Osteocyte (in vitro differentiated cells): ENCODE data around the gene NR2C2AP. TPM values are rescaled to one million over a fixed set of nuclear protein-coding genes. Genes with fewer than 3 reads are reported as not detected.

Experiments
- DNase-seq: peaks from one replicate; pipeline ENCODE4 v3.0.0; 2021; ENCODE audit warnings: mixed read lengths; ENCODE audit not compliant: unreplicated experiment; ENCODE audit errors: extremely low spot score
- H3K27ac Mint-ChIP-seq: one replicate; pipeline ENCODE4 v1.8.0; 2021; ENCODE audit warnings: mild to moderate bottlenecking, mixed read lengths; ENCODE audit not compliant: unreplicated experiment
- H3K27me3 Mint-ChIP-seq: one replicate; pipeline ENCODE4 v1.8.0; 2021; ENCODE audit warnings: mixed read lengths; ENCODE audit not compliant: unreplicated experiment
- H3K36me3 Mint-ChIP-seq: one replicate; pipeline ENCODE4 v1.8.0; 2021; ENCODE audit warnings: mixed read lengths; ENCODE audit not compliant: unreplicated experiment
- H3K4me1 Mint-ChIP-seq: one replicate; pipeline ENCODE4 v1.8.0; 2021; ENCODE audit warnings: mixed read lengths; ENCODE audit not compliant: unreplicated experiment
- H3K4me3 Mint-ChIP-seq: one replicate; pipeline ENCODE4 v1.8.0; 2021; ENCODE audit warnings: mild to moderate bottlenecking, moderate library complexity, mixed read lengths; ENCODE audit not compliant: unreplicated experiment
- H3K9me3 Mint-ChIP-seq: one replicate; pipeline ENCODE4 v1.8.0; 2021; ENCODE audit warnings: mixed read lengths; ENCODE audit not compliant: unreplicated experiment
- CTCF ChIP-seq: fragments of 200-600 bp; sonication (generic); IDR thresholded peaks from 2 replicates; pipeline ENCODE4 v1.5.0; 2021; ENCODE audit warnings: antibody characterized with exemption, mild to moderate bottlenecking, moderate library complexity
- total RNA-seq: library from RNA; stranded (reverse); gene quantifications from 2 replicates; pipeline ENCODE4 v1.2.1, GENCODE V29; 2021

Gene NR2C2AP
- total RNA-seq, 1 donor from 2014 or later: 11.6 TPM

DNA sequence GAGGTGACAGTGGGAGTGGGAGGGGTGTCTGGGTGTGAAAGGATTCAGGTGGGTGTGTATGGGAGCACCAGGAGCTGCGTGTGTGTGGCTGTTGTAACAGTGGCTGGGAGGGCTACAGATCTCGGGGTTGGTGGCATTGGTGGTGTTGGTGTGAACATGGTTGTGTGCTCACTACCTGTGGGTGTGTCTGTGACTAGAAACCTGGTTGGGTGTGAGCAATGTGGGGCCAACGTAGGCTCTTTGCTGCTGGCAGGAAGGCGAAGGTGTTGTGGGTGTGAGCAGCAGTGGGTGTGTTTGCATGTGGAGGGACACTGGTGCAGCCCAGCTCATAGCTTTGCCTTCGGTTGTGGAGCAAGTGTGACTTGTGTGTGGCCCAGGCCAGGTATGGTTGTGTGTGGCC is 3.7 kb upstream of the NR2C2AP start:
- Mint-ChIP-seq H3K9me3 (no peaks in the 10 kb centered on the region), H3K36me3 (no peaks in the 10 kb centered on the region), H3K4me1 (peaks cover 13% of the 10 kb centered on the region), H3K4me3 (no peak overlapping the region), H3K27ac (no peak overlapping the region), H3K27me3 (peaks cover 16% of the 10 kb centered on the region)
- TF ChIP-seq CTCF: no peak
- no peak for DNase-seq

- TF ChIP-seq CTCF: no peak
- no peak for DNase-seq
- Mint-ChIP-seq H3K27ac (no peak overlapping the region), H3K9me3 (no peaks in the 10 kb centered on the region), H3K4me3 (peak overlapping the region; percentile 10), H3K4me1 (peaks cover 13% of the 10 kb centered on the region), H3K36me3 (no peaks in the 10 kb centered on the region), H3K27me3 (peaks cover 9% of the 10 kb centered on the region)
These were observed 2.5 kb upstream of the NR2C2AP start for GRCh38 chr19:19205416-19206410.

GRCh38 chr19:19204181-19204580 is 967 bp upstream of the NR2C2AP start:
- Mint-ChIP-seq H3K4me1 (peaks cover 13% of the 10 kb centered on the region), H3K9me3 (no peaks in the 10 kb centered on the region), H3K27me3 (peaks cover 7% of the 10 kb centered on the region), H3K36me3 (peaks cover 3% of the 10 kb centered on the region), H3K27ac (no peak overlapping the region), H3K4me3 (peak overlapping the region; percentile 90)
- DNase-seq: no peak
- TF ChIP-seq CTCF: no peak

DNA sequence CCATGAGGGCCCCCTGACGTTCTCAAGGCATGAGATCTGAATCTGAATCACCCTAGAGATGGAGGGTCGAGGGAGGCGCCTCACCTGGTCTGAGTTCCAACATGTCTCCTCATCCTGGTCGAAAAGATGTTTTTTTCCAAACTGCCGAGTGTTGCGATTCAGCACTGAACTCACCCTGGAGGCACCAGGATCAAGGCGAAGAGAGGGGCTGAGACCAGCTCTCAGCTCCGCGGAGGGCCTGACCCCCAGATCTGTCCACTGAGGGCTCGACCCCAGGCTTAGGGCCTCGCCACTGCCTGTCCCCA is 555 bp downstream of the NR2C2AP start:
- H3K27ac Mint-ChIP-seq: peak overlapping the region; percentile 87
- H3K9me3 Mint-ChIP-seq: no peaks in the 10 kb centered on the region
- peak overlapping the region; percentile 90 for H3K4me3 Mint-ChIP-seq
- DNase-seq: no peak
- peaks cover 13% of the 10 kb centered on the region for H3K4me1 Mint-ChIP-seq
- H3K36me3 Mint-ChIP-seq: peaks cover 9% of the 10 kb centered on the region
- peaks cover 7% of the 10 kb centered on the region for H3K27me3 Mint-ChIP-seq
- TF ChIP-seq CTCF: no peak
